Panc1 (cell line): ENCODE results near the gene CENPU. TPM values are rescaled to one million over a fixed set of nuclear protein-coding genes. Genes with fewer than 3 reads are reported as not detected.

Experiments used
- ATAC-seq: fragments of 200-7000 bp; cut with Tn5 transposase; 2 replicates; pipeline ENCODE4 v1.9.1; 2020; ENCODE audit warnings: mild to moderate bottlenecking, moderate library complexity
- BruUV-seq: library from RNA; stranded (reverse); fragments of 400-500 nt; replicated peaks from 2 replicates; lab custom pipeline; 2021; lab: Mats Ljungman, UMichigan
- CTCF ChIA-PET: fragments of 300-600 bp; sonication (Branson Sonifier 250); formaldehyde crosslinking; loops from one replicate; lab custom pipeline; 2022; ENCODE audit warnings: antibody characterized with exemption; lab: Charles Lee
- POLR2A ChIA-PET: fragments of 300-600 bp; sonication (Branson Sonifier 250); formaldehyde crosslinking; loops from one replicate; lab custom pipeline; 2022; ENCODE audit warnings: antibody characterized with exemption; lab: Charles Lee
- DNase-seq: peaks from one replicate; pipeline ENCODE4 v3.0.0-alpha.2; 2010; ENCODE audit warnings: low read depth, low spot score
- H3K27ac ChIP-seq: 2 replicates; pipeline ENCODE4 v1.5.1; 2011; ENCODE audit warnings: mild to moderate bottlenecking, low read length, inconsistent platforms
- H3K27me3 ChIP-seq: fragments of 200-500 bp; sonication (Bioruptor generic); 2 replicates; pipeline ENCODE4 v1.6.0; 2014; ENCODE audit warnings: low read length, inconsistent platforms; ENCODE audit not compliant: control insufficient read depth, insufficient read depth
- H3K36me3 ChIP-seq: fragments of 200-500 bp; sonication (Bioruptor generic); 2 replicates; pipeline ENCODE4 v1.5.1; 2014; ENCODE audit warnings: inconsistent platforms, mild to moderate bottlenecking, low read length, moderate library complexity; ENCODE audit not compliant: control insufficient read depth, insufficient read depth
- H3K4me1 ChIP-seq: 2 replicates; pipeline ENCODE4 v1.5.1; 2011; ENCODE audit warnings: inconsistent platforms, mild to moderate bottlenecking, low read length, moderate library complexity; ENCODE audit not compliant: control insufficient read depth, insufficient read depth
- H3K4me3 ChIP-seq, 2 experiments: 2 replicates each; pipeline ENCODE4 v1.5.1; 2011 to 2012; ENCODE audit warnings: low read depth in 2 of 2, low read length in 2 of 2, mild to moderate bottlenecking in 2 of 2, inconsistent platforms in 1 of 2, moderate library complexity in 1 of 2
- H3K9me3 ChIP-seq: fragments of 200-500 bp; sonication (Bioruptor generic); 2 replicates; pipeline ENCODE4 v1.5.1; 2014; ENCODE audit warnings: low read depth, mild to moderate bottlenecking, inconsistent platforms, low read length, moderate library complexity; ENCODE audit not compliant: control insufficient read depth, insufficient read depth
- POLR2AphosphoS5 ChIP-seq: IDR thresholded peaks from 2 replicates; pipeline ENCODE4 v1.6.1; 2012; ENCODE audit warnings: mild to moderate bottlenecking, low read depth, low read length, moderate library complexity
- SIN3A ChIP-seq: IDR thresholded peaks from 2 replicates; pipeline ENCODE4 v1.6.1; 2012; ENCODE audit warnings: low read depth, mild to moderate bottlenecking, low read length, moderate library complexity, borderline replicate concordance; ENCODE audit not compliant: insufficient read depth
- TCF7L2 ChIP-seq: IDR thresholded peaks from 2 replicates; pipeline ENCODE4 v1.6.1; 2011; ENCODE audit warnings: mild to moderate bottlenecking, low read depth, low read length, inconsistent platforms
- in situ Hi-C: cut with HindIII; loops from 2 replicates; pipeline ENCODE4 v1.10.0; 2016; ENCODE audit warnings: low sequenced_read_pairs, low pct_unique_long_range_greater_than_20kb
- intact Hi-C: fragments of 100-400 bp; cut with micrococcal nuclease; formaldehyde crosslinking; loops from one replicate; pipeline ENCODE4 v1.10.0; 2022; ENCODE audit not compliant: unreplicated experiment
- total RNA-seq: library from RNA; stranded (reverse); gene quantifications from one replicate; pipeline ENCODE4 v1.2.1, GENCODE V29; 2021; ENCODE audit not compliant: unreplicated experiment
- TF ChIP-seq, protein P1 (sequence below): fragments of 450-650 bp; IDR thresholded peaks from 2 replicates; pipeline ENCODE4 v1.5.1; 2017; ENCODE audit warnings: mild to moderate bottlenecking
- TF ChIP-seq, protein P2 (sequence below), 2 experiments: IDR thresholded peaks; 2 replicates each; pipeline ENCODE4 v1.6.1; 2011 to 2012; ENCODE audit warnings: low read depth in 2 of 2, control low read depth in 1 of 2, low read length in 1 of 2, mild to moderate bottlenecking in 1 of 2, moderate library complexity in 1 of 2; ENCODE audit not compliant: insufficient read depth in 1 of 2

CENPU gene
- total RNA-seq, 1 experiment from 2014 or later, result 16.6 TPM

DNA sequence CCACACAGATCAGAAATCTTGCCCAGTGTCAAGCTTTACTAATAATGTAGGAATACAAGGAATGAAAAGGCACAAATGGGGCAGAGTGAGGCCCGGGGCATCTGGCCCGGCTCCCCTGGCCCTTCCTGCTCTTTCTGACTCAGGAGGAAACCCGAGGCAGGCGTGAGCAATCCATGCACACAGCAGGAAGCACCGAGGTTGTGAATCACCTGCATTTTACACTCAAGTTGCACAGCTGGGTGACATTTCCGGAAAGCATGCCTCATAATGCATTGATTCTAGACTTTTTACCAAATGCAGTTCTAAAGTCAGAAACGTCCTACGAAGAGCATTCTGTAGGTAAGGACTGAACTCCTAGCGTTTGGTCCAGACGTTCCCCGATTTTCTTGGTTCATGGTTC is 45.4 kb downstream of the CENPU start:
- no peaks in the 10 kb centered on the region for H3K9me3 ChIP-seq
- POLR2A ChIA-PET, result no interaction called here
- H3K36me3 ChIP-seq, result no peaks in the 10 kb centered on the region; the same call in 1 of the 2 replicates
- peak overlapping the region; percentile 18; the same call in 1 of the 2 replicates for H3K27ac ChIP-seq
- DNase-seq (peak; percentile 84), ATAC-seq (peak; percentile 98)
- in situ Hi-C loops, result no loop called here
- H3K27me3 ChIP-seq, result no peaks in the 10 kb centered on the region
- no TSS peak for BruUV-seq
- intact Hi-C loops, result no loop called here
- CTCF ChIA-PET, result no interaction called here
- H3K4me3 ChIP-seq, result no peak overlapping the region
- peaks cover 7% of the 10 kb centered on the region; the same call in 1 of the 2 replicates for H3K4me1 ChIP-seq
- TF ChIP-seq, protein P1, sequence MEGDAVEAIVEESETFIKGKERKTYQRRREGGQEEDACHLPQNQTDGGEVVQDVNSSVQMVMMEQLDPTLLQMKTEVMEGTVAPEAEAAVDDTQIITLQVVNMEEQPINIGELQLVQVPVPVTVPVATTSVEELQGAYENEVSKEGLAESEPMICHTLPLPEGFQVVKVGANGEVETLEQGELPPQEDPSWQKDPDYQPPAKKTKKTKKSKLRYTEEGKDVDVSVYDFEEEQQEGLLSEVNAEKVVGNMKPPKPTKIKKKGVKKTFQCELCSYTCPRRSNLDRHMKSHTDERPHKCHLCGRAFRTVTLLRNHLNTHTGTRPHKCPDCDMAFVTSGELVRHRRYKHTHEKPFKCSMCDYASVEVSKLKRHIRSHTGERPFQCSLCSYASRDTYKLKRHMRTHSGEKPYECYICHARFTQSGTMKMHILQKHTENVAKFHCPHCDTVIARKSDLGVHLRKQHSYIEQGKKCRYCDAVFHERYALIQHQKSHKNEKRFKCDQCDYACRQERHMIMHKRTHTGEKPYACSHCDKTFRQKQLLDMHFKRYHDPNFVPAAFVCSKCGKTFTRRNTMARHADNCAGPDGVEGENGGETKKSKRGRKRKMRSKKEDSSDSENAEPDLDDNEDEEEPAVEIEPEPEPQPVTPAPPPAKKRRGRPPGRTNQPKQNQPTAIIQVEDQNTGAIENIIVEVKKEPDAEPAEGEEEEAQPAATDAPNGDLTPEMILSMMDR, result no peak
- no peak for TF ChIP-seq TCF7L2
- TF ChIP-seq POLR2AphosphoS5, result no peak
- TF ChIP-seq SIN3A, result no peak
- TF ChIP-seq, protein P2, sequence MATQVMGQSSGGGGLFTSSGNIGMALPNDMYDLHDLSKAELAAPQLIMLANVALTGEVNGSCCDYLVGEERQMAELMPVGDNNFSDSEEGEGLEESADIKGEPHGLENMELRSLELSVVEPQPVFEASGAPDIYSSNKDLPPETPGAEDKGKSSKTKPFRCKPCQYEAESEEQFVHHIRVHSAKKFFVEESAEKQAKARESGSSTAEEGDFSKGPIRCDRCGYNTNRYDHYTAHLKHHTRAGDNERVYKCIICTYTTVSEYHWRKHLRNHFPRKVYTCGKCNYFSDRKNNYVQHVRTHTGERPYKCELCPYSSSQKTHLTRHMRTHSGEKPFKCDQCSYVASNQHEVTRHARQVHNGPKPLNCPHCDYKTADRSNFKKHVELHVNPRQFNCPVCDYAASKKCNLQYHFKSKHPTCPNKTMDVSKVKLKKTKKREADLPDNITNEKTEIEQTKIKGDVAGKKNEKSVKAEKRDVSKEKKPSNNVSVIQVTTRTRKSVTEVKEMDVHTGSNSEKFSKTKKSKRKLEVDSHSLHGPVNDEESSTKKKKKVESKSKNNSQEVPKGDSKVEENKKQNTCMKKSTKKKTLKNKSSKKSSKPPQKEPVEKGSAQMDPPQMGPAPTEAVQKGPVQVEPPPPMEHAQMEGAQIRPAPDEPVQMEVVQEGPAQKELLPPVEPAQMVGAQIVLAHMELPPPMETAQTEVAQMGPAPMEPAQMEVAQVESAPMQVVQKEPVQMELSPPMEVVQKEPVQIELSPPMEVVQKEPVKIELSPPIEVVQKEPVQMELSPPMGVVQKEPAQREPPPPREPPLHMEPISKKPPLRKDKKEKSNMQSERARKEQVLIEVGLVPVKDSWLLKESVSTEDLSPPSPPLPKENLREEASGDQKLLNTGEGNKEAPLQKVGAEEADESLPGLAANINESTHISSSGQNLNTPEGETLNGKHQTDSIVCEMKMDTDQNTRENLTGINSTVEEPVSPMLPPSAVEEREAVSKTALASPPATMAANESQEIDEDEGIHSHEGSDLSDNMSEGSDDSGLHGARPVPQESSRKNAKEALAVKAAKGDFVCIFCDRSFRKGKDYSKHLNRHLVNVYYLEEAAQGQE (IDR thresholded peaks at IDR 0.05; ENCODE audit: insufficient read depth in 1 of 2, low read depth in 2 of 2, low read length in 1 of 2), result no peak

DNA sequence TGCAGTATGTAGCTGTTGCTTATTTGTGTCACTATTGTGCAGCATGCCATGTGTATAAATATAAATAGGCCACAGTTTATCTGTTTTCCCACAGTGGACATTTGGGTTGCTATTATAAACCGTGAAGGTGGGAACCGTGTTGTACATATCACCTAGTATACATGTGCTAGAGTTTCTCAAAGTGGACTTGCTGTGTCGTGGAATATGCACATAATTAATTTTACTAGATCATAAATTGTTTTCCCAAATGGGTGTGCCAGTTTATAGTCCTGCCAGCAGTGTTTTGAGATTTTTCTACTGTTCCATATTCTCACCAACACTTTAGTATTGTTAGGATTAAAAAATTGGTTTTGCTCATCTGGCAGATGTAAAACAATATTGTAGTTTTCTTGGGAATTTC is 45.9 kb downstream of the CENPU start:
- ChIA-PET CTCF (no interaction called here), POLR2A (no interaction called here)
- intact Hi-C loops, result no loop called here
- no TSS peak for BruUV-seq
- TF ChIP-seq, protein P1, result no peak
- TF ChIP-seq, protein P2 (IDR thresholded peaks at IDR 0.05; ENCODE audit: insufficient read depth in 1 of 2, low read depth in 2 of 2, low read length in 1 of 2), result no peak
- TF ChIP-seq SIN3A, result no peak
- TF ChIP-seq POLR2AphosphoS5, result no peak
- no peak for TF ChIP-seq TCF7L2
- H3K27ac ChIP-seq, result peak overlapping the region; percentile 18; the same call in 1 of the 2 replicates
- ATAC-seq, result peak; percentile 36; the same call in 1 of the 2 replicates
- no peak overlapping the region for H3K4me3 ChIP-seq
- DNase-seq, result no peak
- no peaks in the 10 kb centered on the region for H3K9me3 ChIP-seq
- H3K4me1 ChIP-seq, result peaks cover 7% of the 10 kb centered on the region; the same call in 1 of the 2 replicates
- no peaks in the 10 kb centered on the region for H3K27me3 ChIP-seq
- in situ Hi-C loops, result no loop called here
- H3K36me3 ChIP-seq, result no peaks in the 10 kb centered on the region; the same call in 1 of the 2 replicates
